Activated CD4-positive, CD25-positive, alpha-beta regulatory T cell treated with anti-CD3 and anti-CD28 coated beads, Interleukin-2, amount 50 U/mL, for 16 hours (primary cell): Measurements from ENCODE around the gene LRBA.
"Not testable (repeated sequence)": the region's sequence is repeated elsewhere in the genome, so short reads cannot be mapped to it uniquely, and the experiment has no call there.

ENCODE experiments used
- DNase-seq: peaks from one replicate; pipeline ENCODE4 v3.0.0-alpha.2; 2020; ENCODE audit warnings: low read depth, low spot score

The LRBA gene

GRCh38 chr4:150742930-150743329, 272.2 kb downstream of the LRBA start:
- not testable (repeated sequence) for DNase-seq

- DNase-seq, result no peak
Measured at GRCh38 chr4:150739591-150739990, 275.5 kb downstream of the LRBA start.

- no peak for DNase-seq
Measured at GRCh38 chr4:150725957-150726523, 289.0 kb downstream of the LRBA start.

GRCh38 chr4:150723727-150724411, 291.2 kb downstream of the LRBA start:
- DNase-seq, result no peak

- DNase-seq, result no peak
Measured at GRCh38 chr4:150722908-150723362, 292.1 kb downstream of the LRBA start.

- DNase-seq, result no peak
Measured at GRCh38 chr4:150720973-150721518, 294.0 kb downstream of the LRBA start.

- no peak for DNase-seq
Measured at GRCh38 chr4:150717952-150718351, 297.1 kb downstream of the LRBA start.

GRCh38 chr4:150714462-150715438, 300.3 kb downstream of the LRBA start:
- no peak for DNase-seq

- DNase-seq, result no peak
Measured at GRCh38 chr4:150713251-150713650, 301.8 kb downstream of the LRBA start.

- DNase-seq, result no peak
Measured at GRCh38 chr4:150710770-150711375, 304.2 kb downstream of the LRBA start.

- no peak for DNase-seq
Measured at GRCh38 chr4:150708004-150708403, 307.1 kb downstream of the LRBA start.

- DNase-seq, result no peak
Measured at GRCh38 chr4:150699599-150699998, 315.5 kb downstream of the LRBA start.

- no peak for DNase-seq
Measured at GRCh38 chr4:150695162-150695561, 319.9 kb downstream of the LRBA start.

GRCh38 chr4:150694438-150694837, 320.6 kb downstream of the LRBA start:
- DNase-seq, result no peak

GRCh38 chr4:150683775-150684350, 331.2 kb downstream of the LRBA start:
- no peak for DNase-seq

GRCh38 chr4:150682126-150682525, 333.0 kb downstream of the LRBA start:
- DNase-seq, result no peak

- DNase-seq, result no peak
Measured at GRCh38 chr4:150681063-150681462, 334.0 kb downstream of the LRBA start.

GRCh38 chr4:150680651-150681050, 334.4 kb downstream of the LRBA start:
- DNase-seq, result no peak

GRCh38 chr4:150679765-150680343, 335.2 kb downstream of the LRBA start:
- DNase-seq, result no peak

GRCh38 chr4:150679018-150679764, 335.9 kb downstream of the LRBA start:
- no peak for DNase-seq
